Measurements from ENCODE around the gene C5orf22. TPM values are rescaled to one million over a fixed set of nuclear protein-coding genes. Genes with fewer than 3 reads are reported as not detected.

Gene C5orf22
- total and polyA plus RNA-seq, 4 donors: 4.6 to 10.3 (median 7.0) TPM

- peaks cover 1 to 25% (median 21%) of the 10 kb centered on the region in 4 donors for H3K4me1 ChIP-seq (ENCODE audit: control insufficient read depth in 4 of 4, insufficient read depth in 4 of 4, low read length in 3 of 4)
Measured at GRCh38 chr5:31530541-31531265, 1.4 kb upstream of the C5orf22 start.

More at GRCh38 chr5:31530541-31531265, 1.4 kb upstream of the C5orf22 start:
- peak overlapping the region in 1 of 2 donors; percentile 61 for H3K9ac ChIP-seq (ENCODE audit: low read depth in 1 of 2, low read length in 2 of 2)
- peak overlapping the region; percentile 96 to 97 (median 97) for H3K4me3 ChIP-seq (ENCODE audit: low read depth in 1 of 3, low read length in 3 of 3)
- H3K27me3 ChIP-seq (ENCODE audit: control insufficient read depth in 4 of 4, insufficient read depth in 4 of 4, low read length in 3 of 4): no peaks in the 10 kb centered on the region
- no peak overlapping the region for H3K27ac ChIP-seq (ENCODE audit: low read depth in 1 of 2, low read length in 2 of 2)
- peaks cover 11 to 36% (median 25%) of the 10 kb centered on the region in 4 donors for H3K36me3 ChIP-seq (ENCODE audit: control insufficient read depth in 4 of 4, insufficient read depth in 3 of 4, low read depth in 1 of 4, low read length in 3 of 4)
- no peak for DNase-seq (ENCODE audit: low spot score)
- H3K9me3 ChIP-seq (ENCODE audit: control insufficient read depth in 4 of 4, low read length in 3 of 4): no peaks in the 10 kb centered on the region
- TF ChIP-seq FOXA2 (IDR thresholded peaks at IDR 0.05): no peak
- TF ChIP-seq SP1 (IDR thresholded peaks at IDR 0.05): no peak
- no peak for TF ChIP-seq EGR1 (IDR thresholded peaks at IDR 0.05; ENCODE audit: low read depth in 2 of 2)
- TF ChIP-seq NR2F2 (IDR thresholded peaks at IDR 0.05): no peak
- TF ChIP-seq, protein P1, sequence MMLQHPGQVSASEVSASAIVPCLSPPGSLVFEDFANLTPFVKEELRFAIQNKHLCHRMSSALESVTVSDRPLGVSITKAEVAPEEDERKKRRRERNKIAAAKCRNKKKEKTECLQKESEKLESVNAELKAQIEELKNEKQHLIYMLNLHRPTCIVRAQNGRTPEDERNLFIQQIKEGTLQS (IDR thresholded peaks at IDR 0.05): no peak
- TF ChIP-seq JUND (IDR thresholded peaks at IDR 0.05): no peak
- TF ChIP-seq YY1 (IDR thresholded peaks at IDR 0.05): no peak
- TF ChIP-seq HNF4G (IDR thresholded peaks at IDR 0.05): no peak
- TF ChIP-seq, protein P2, sequence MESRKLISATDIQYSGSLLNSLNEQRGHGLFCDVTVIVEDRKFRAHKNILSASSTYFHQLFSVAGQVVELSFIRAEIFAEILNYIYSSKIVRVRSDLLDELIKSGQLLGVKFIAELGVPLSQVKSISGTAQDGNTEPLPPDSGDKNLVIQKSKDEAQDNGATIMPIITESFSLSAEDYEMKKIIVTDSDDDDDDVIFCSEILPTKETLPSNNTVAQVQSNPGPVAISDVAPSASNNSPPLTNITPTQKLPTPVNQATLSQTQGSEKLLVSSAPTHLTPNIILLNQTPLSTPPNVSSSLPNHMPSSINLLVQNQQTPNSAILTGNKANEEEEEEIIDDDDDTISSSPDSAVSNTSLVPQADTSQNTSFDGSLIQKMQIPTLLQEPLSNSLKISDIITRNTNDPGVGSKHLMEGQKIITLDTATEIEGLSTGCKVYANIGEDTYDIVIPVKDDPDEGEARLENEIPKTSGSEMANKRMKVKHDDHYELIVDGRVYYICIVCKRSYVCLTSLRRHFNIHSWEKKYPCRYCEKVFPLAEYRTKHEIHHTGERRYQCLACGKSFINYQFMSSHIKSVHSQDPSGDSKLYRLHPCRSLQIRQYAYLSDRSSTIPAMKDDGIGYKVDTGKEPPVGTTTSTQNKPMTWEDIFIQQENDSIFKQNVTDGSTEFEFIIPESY (IDR thresholded peaks at IDR 0.05): no peak
- no peak for TF ChIP-seq TAF1 (conservative IDR thresholded peaks at IDR 0.05)
- no peak for TF ChIP-seq GABPA (IDR thresholded peaks at IDR 0.05 in 1 of 2, conservative IDR thresholded peaks at IDR 0.05 in 1 of 2)
- TF ChIP-seq, protein P3, sequence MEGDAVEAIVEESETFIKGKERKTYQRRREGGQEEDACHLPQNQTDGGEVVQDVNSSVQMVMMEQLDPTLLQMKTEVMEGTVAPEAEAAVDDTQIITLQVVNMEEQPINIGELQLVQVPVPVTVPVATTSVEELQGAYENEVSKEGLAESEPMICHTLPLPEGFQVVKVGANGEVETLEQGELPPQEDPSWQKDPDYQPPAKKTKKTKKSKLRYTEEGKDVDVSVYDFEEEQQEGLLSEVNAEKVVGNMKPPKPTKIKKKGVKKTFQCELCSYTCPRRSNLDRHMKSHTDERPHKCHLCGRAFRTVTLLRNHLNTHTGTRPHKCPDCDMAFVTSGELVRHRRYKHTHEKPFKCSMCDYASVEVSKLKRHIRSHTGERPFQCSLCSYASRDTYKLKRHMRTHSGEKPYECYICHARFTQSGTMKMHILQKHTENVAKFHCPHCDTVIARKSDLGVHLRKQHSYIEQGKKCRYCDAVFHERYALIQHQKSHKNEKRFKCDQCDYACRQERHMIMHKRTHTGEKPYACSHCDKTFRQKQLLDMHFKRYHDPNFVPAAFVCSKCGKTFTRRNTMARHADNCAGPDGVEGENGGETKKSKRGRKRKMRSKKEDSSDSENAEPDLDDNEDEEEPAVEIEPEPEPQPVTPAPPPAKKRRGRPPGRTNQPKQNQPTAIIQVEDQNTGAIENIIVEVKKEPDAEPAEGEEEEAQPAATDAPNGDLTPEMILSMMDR (IDR thresholded peaks at IDR 0.05; ENCODE audit: low read depth, low read length, missing input control): no peak
- TF ChIP-seq, protein P4, sequence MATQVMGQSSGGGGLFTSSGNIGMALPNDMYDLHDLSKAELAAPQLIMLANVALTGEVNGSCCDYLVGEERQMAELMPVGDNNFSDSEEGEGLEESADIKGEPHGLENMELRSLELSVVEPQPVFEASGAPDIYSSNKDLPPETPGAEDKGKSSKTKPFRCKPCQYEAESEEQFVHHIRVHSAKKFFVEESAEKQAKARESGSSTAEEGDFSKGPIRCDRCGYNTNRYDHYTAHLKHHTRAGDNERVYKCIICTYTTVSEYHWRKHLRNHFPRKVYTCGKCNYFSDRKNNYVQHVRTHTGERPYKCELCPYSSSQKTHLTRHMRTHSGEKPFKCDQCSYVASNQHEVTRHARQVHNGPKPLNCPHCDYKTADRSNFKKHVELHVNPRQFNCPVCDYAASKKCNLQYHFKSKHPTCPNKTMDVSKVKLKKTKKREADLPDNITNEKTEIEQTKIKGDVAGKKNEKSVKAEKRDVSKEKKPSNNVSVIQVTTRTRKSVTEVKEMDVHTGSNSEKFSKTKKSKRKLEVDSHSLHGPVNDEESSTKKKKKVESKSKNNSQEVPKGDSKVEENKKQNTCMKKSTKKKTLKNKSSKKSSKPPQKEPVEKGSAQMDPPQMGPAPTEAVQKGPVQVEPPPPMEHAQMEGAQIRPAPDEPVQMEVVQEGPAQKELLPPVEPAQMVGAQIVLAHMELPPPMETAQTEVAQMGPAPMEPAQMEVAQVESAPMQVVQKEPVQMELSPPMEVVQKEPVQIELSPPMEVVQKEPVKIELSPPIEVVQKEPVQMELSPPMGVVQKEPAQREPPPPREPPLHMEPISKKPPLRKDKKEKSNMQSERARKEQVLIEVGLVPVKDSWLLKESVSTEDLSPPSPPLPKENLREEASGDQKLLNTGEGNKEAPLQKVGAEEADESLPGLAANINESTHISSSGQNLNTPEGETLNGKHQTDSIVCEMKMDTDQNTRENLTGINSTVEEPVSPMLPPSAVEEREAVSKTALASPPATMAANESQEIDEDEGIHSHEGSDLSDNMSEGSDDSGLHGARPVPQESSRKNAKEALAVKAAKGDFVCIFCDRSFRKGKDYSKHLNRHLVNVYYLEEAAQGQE (IDR thresholded peaks at IDR 0.05): no peak
- TF ChIP-seq, protein P5, sequence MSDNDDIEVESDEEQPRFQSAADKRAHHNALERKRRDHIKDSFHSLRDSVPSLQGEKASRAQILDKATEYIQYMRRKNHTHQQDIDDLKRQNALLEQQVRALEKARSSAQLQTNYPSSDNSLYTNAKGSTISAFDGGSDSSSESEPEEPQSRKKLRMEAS (IDR thresholded peaks at IDR 0.05): no peak
- no peak for TF ChIP-seq RAD21 (IDR thresholded peaks at IDR 0.05)
- no peak for TF ChIP-seq HNF4A (conservative IDR thresholded peaks at IDR 0.05)
- WGBS: 81% methylated on average over 9 of the region's 9 CpGs

All from liver (tissue), 9 donors.